ENCODE measurements around the gene BTBD2. TPM values are rescaled to one million over a fixed set of nuclear protein-coding genes. Genes with fewer than 3 reads are reported as not detected.

The BTBD2 gene
- total RNA-seq, 3 donors from 2014 or later = 52.0 to 67.2 (median 54.4) TPM

- Histone ChIP-seq H3K4me1 (peaks cover 29 to 47% of the 10 kb centered on the region in 2 donors), H3K4me3 (peak overlapping the region; percentile 16 to 63 (median 30)), H3K36me3 (no peaks in the 10 kb centered on the region), H3K27ac (peak overlapping the region; percentile 96 to 99), H3K27me3 (no peaks in the 10 kb centered on the region), H3K9me3 (no peaks in the 10 kb centered on the region)
- DNase-seq (ENCODE audit: low spot score in 2 of 2) = peak; percentile 99
- TF ChIP-seq POLR2A (IDR thresholded peaks at IDR 0.05) (no peak), POLR2AphosphoS5 (IDR thresholded peaks at IDR 0.05) (peak; percentile 63 to 83 (median 63))
- intact Hi-C loops (cut with DNase I; ENCODE audit: low total_unique reads) = no loop called here
Observed at GRCh38 chr19:2041683-2042484, 26.4 kb upstream of the BTBD2 start.

GRCh38 chr19:2041433-2041682 is 25.8 kb upstream of the BTBD2 start:
- peak overlapping the region in 2 of 3 donors; percentile 30 to 63 for H3K4me3 ChIP-seq

GRCh38 chr19:2040647-2041432 is 25.3 kb upstream of the BTBD2 start:
- no peak for TF ChIP-seq POLR2AphosphoS5 (IDR thresholded peaks at IDR 0.05)
- TF ChIP-seq POLR2A (IDR thresholded peaks at IDR 0.05) = no peak
- TF ChIP-seq CTCF (IDR thresholded peaks at IDR 0.05) = no peak
- peak overlapping the region; percentile 96 to 99 for H3K27ac ChIP-seq
- H3K27me3 ChIP-seq = no peaks in the 10 kb centered on the region
- peaks cover 25 to 36% of the 10 kb centered on the region in 2 donors for H3K4me1 ChIP-seq
- intact Hi-C loops (cut with DNase I; ENCODE audit: low total_unique reads) = no loop called here
- H3K36me3 ChIP-seq = no peaks in the 10 kb centered on the region
- H3K9me3 ChIP-seq = peaks cover under 1 to 2% of the 10 kb centered on the region in 2 donors
- peak overlapping the region in 1 of 3 donors; percentile 63 for H3K4me3 ChIP-seq
- DNase-seq (ENCODE audit: low spot score in 2 of 2) = no peak

More at GRCh38 chr19:2041433-2041682, 25.8 kb upstream of the BTBD2 start:
- no peak for TF ChIP-seq POLR2AphosphoS5 (IDR thresholded peaks at IDR 0.05)
- TF ChIP-seq CTCF (IDR thresholded peaks at IDR 0.05) = no peak
- no peak for TF ChIP-seq POLR2A (IDR thresholded peaks at IDR 0.05)
- Histone ChIP-seq H3K9me3 (no peaks in the 10 kb centered on the region), H3K36me3 (no peaks in the 10 kb centered on the region), H3K4me1 (peaks cover 25 to 42% of the 10 kb centered on the region in 2 donors), H3K27me3 (no peaks in the 10 kb centered on the region), H3K27ac (peak overlapping the region; percentile 96 to 99)
- intact Hi-C loops (cut with DNase I; ENCODE audit: low total_unique reads) = no loop called here
- DNase-seq (ENCODE audit: low spot score in 2 of 2) = no peak

GRCh38 chr19:2039959-2040646 is 24.6 kb upstream of the BTBD2 start:
- Histone ChIP-seq H3K27ac (peak overlapping the region; percentile 96 to 99), H3K9me3 (peaks cover 7 to 8% of the 10 kb centered on the region in 2 donors), H3K4me1 (peaks cover 20 to 29% of the 10 kb centered on the region in 2 donors), H3K27me3 (no peaks in the 10 kb centered on the region), H3K4me3 (no peak overlapping the region), H3K36me3 (no peaks in the 10 kb centered on the region)
- intact Hi-C loops (cut with DNase I; ENCODE audit: low total_unique reads) = no loop called here
- TF ChIP-seq POLR2A (IDR thresholded peaks at IDR 0.05) (no peak), CTCF (IDR thresholded peaks at IDR 0.05) (no peak), POLR2AphosphoS5 (IDR thresholded peaks at IDR 0.05) (no peak)
- DNase-seq (ENCODE audit: low spot score in 2 of 2) = no peak

GRCh38 chr19:2039089-2039958 is 23.8 kb upstream of the BTBD2 start:
- H3K27me3 ChIP-seq = no peaks in the 10 kb centered on the region
- peaks cover 18 to 21% of the 10 kb centered on the region in 2 donors for H3K4me1 ChIP-seq
- no peak for DNase-seq (ENCODE audit: low spot score in 2 of 2)
- H3K9me3 ChIP-seq = peaks cover 7 to 10% of the 10 kb centered on the region in 2 donors
- H3K27ac ChIP-seq = peak overlapping the region; percentile 96 to 99
- no peaks in the 10 kb centered on the region for H3K36me3 ChIP-seq
- intact Hi-C loops (cut with DNase I; ENCODE audit: low total_unique reads) = no loop called here
- H3K4me3 ChIP-seq = no peak overlapping the region
- TF ChIP-seq CTCF (IDR thresholded peaks at IDR 0.05) (no peak), POLR2AphosphoS5 (IDR thresholded peaks at IDR 0.05) (no peak), POLR2A (IDR thresholded peaks at IDR 0.05) (no peak)
